ENCODE results near the gene PHF20. TPM values are rescaled to one million over a fixed set of nuclear protein-coding genes. Genes with fewer than 3 reads are reported as not detected.

PHF20 gene
- total RNA-seq, 2 experiments from 2014 or later, result 42.7 to 48.3 TPM

DNA sequence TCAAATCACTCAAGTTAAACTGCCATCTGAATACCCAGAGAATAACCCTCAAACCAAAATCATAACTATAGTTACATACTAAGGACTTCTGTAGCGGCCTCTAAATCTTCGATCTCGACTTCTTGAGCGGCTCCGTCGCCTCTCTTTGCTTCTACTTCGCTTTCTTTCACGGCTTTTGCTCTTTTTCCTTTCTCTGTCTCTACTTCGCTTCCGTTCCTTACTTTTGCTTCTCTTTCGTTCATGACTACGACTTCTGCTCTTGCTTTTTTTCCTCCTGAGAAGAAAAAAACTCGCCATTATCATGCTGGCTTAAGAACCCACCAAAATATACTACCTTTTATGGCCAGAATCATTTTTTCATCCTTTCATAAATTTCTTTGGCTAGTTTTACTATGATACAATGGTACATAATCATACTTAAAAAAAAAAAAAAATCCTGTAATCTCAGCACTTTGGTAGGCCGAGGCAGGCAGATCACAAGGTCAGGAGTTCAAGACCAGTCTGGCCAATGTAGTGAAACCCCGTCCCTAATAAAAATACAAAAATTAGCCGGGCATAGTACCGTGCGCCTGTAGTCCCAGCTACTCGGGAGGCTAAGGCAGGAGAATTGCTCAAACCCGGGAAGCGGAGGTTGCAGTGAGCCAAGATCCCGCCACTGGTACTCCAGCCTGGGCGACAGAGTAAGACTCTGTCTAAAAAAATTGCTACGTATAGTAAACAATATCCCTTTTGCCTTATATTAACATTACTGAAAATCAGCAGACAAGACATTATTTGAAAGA lies 39.8 kb upstream of the PHF20 start:
- Mint-ChIP-seq H3K27me3 (no peaks in the 10 kb centered on the region), H3K4me1 (peaks cover 45% of the 10 kb centered on the region), H3K36me3 (ENCODE audit: low read depth) (peaks cover 71% of the 10 kb centered on the region), H3K4me3 (no peak overlapping the region), H3K9me3 (no peaks in the 10 kb centered on the region), H3K27ac (no peak overlapping the region)
- ChIA-PET POLR2A (interaction anchor here (1.0 to 17.5 kb wide), 5 partner anchors 7 to 39 kb away, joined by 3 to 503 read pairs (median 44); partner anchors contain the start of genes NFS1, PHF20, RBM39 and ROMO1), CTCF (interaction anchor here (1.4 kb wide), 1 partner anchor 12 kb away, joined by 4 read pairs; no protein-coding TSS in a partner anchor)
- DNase-seq, result no peak

- peaks cover 46% of the 10 kb centered on the region for H3K4me1 Mint-ChIP-seq
- DNase-seq, result no peak
- no peaks in the 10 kb centered on the region for H3K9me3 Mint-ChIP-seq
- peaks cover 75% of the 10 kb centered on the region for H3K36me3 Mint-ChIP-seq (ENCODE audit: low read depth)
- no peak overlapping the region for H3K4me3 Mint-ChIP-seq
- no peak overlapping the region for H3K27ac Mint-ChIP-seq
- ChIA-PET CTCF (no interaction called here), POLR2A (interaction anchor here (1.0 to 17.5 kb wide), 3 partner anchors 9 to 22 kb away, joined by 3 to 503 read pairs (median 106); partner anchors contain the start of genes NFS1, RBM39 and ROMO1)
- no peaks in the 10 kb centered on the region for H3K27me3 Mint-ChIP-seq
These were observed 39.2 kb upstream of the PHF20 start for GRCh38 chr20:35732644-35732982.

GRCh38 chr20:35734374-35734773 lies 37.4 kb upstream of the PHF20 start:
- no peaks in the 10 kb centered on the region for H3K27me3 Mint-ChIP-seq
- no peak overlapping the region for H3K27ac Mint-ChIP-seq
- DNase-seq, result no peak
- H3K36me3 Mint-ChIP-seq (ENCODE audit: low read depth), result peaks cover 83% of the 10 kb centered on the region
- no peak overlapping the region for H3K4me3 Mint-ChIP-seq
- no peaks in the 10 kb centered on the region for H3K9me3 Mint-ChIP-seq
- POLR2A ChIA-PET, result interaction anchor here (1.2 to 17.5 kb wide), 8 partner anchors 8 to 279 kb away, joined by 3 to 516 read pairs (median 10); partner anchors contain the start of genes CEP250, NFS1, PHF20 and RBM39
- H3K4me1 Mint-ChIP-seq, result peaks cover 61% of the 10 kb centered on the region
- CTCF ChIA-PET, result interaction anchor here (1.0 to 1.9 kb wide), 3 partner anchors 9 to 25 kb away, joined by 3 to 6 read pairs (median 3); no protein-coding TSS in a partner anchor

DNA sequence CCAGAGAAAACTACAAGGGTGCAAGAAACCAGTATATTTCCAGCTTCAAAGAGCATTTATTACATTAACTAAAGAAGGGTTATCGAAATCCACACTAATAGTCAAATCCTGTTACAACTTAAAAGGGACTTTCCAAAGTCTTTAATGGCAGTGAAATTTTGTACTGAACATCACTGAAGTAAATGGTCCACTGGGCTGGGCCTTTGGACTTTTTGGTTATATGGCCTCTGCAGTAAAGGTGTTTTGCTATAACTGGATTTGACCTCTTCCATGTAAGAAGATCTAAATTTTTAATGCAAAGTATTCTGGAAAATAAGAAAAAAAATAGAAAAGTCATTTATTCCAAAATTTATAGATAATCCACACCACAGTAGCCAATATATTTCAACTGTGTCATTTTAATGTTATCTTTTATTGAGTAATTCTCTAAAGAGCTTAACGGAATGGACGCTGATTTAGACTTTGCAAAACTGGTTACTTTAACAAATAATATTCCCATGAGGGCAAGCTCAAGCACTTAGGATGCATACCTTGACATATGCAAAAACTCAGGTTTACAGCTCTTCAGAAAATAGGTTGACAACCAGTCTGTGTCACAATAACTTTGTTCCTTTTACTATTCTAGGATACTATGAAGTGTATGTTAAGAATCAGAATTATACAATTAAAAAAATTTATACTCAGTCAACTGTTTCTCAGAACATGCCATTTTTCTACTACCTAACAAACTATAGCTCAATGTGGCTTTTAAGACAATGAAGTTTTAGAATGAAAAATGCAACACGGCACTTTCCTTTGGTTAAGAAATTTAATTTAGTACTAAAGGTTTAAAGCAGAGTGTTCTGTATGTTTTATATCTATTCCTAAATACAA lies 36.8 kb upstream of the PHF20 start:
- Mint-ChIP-seq H3K4me3 (no peak overlapping the region), H3K4me1 (peaks cover 64% of the 10 kb centered on the region), H3K9me3 (no peaks in the 10 kb centered on the region), H3K27me3 (no peaks in the 10 kb centered on the region), H3K27ac (no peak overlapping the region), H3K36me3 (ENCODE audit: low read depth) (peaks cover 83% of the 10 kb centered on the region)
- ChIA-PET POLR2A (interaction anchor here (1.2 to 17.5 kb wide), 9 partner anchors 8 to 280 kb away, joined by 3 to 516 read pairs (median 7); partner anchors contain the start of genes CEP250, NFS1, PHF20 and RBM39), CTCF (interaction anchor here (1.0 to 1.9 kb wide), 4 partner anchors 10 to 26 kb away, joined by 3 to 6 read pairs (median 3); no protein-coding TSS in a partner anchor)
- no peak for DNase-seq

- H3K4me3 Mint-ChIP-seq, result peak overlapping the region; percentile 22
- no peaks in the 10 kb centered on the region for H3K9me3 Mint-ChIP-seq
- DNase-seq, result no peak
- POLR2A ChIA-PET, result interaction anchor here (1.7 to 17.5 kb wide), 7 partner anchors 7 to 245 kb away, joined by 6 to 516 read pairs (median 15); partner anchors contain the start of genes NFS1, PHF20, RBM39 and ROMO1
- CTCF ChIA-PET, result interaction anchor here (1.0 to 1.9 kb wide), 2 partner anchors 10 to 26 kb away, joined by 3 to 6 read pairs; no protein-coding TSS in a partner anchor
- peaks cover 65% of the 10 kb centered on the region for H3K4me1 Mint-ChIP-seq
- H3K27me3 Mint-ChIP-seq, result no peaks in the 10 kb centered on the region
- H3K27ac Mint-ChIP-seq, result peak overlapping the region; percentile 25
- peaks cover 81% of the 10 kb centered on the region for H3K36me3 Mint-ChIP-seq (ENCODE audit: low read depth)
These were observed 35.9 kb upstream of the PHF20 start for GRCh38 chr20:35735826-35736470.

DNA sequence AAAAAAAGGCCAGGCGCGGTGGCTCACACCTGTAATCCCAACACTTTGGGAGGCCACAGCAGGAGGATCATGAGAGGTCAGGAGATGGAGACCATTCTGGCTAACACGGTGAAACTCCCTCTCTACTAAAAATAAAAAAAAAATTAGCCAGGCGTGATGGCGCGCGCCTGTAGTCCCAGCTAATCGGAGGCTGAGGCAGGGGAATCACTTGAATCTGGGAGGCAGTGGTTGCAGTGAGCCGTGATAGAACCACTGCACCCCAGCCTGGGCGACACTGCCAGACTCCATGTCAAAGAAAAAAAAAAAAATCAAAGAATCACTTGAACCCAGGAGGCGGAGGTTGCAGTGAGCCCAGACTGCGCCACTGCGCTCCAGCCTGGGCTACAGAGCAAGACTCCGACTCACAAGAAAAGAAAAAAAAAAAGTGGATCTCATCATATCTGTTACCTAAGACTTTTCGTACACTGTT lies 33.9 kb upstream of the PHF20 start:
- Mint-ChIP-seq H3K27ac (peak overlapping the region; percentile 16), H3K9me3 (no peaks in the 10 kb centered on the region), H3K4me3 (peak overlapping the region; percentile 21), H3K4me1 (peaks cover 55% of the 10 kb centered on the region), H3K36me3 (ENCODE audit: low read depth) (peaks cover 76% of the 10 kb centered on the region), H3K27me3 (no peaks in the 10 kb centered on the region)
- ChIA-PET POLR2A (interaction anchor here (1.5 to 17.5 kb wide), 4 partner anchors 9 to 120 kb away, joined by 5 to 516 read pairs (median 290); partner anchors contain the start of genes NFS1, PHF20, ROMO1 and SPAG4), CTCF (interaction anchor here (0.6 to 0.8 kb wide), 2 partner anchors 19 to 146 kb away, joined by 3 read pairs; no protein-coding TSS in a partner anchor)
- no peak for DNase-seq

- H3K27me3 Mint-ChIP-seq, result no peaks in the 10 kb centered on the region
- H3K27ac Mint-ChIP-seq, result no peak overlapping the region
- H3K9me3 Mint-ChIP-seq, result no peaks in the 10 kb centered on the region
- CTCF ChIA-PET, result interaction anchor here (0.9 to 2.1 kb wide), 5 partner anchors 9 to 216 kb away, joined by 3 to 18 read pairs (median 7); partner anchors contain the start of gene SCAND1
- POLR2A ChIA-PET, result interaction anchor here (1.2 to 17.5 kb wide), 6 partner anchors 10 to 284 kb away, joined by 3 to 516 read pairs (median 60); partner anchors contain the start of genes NFS1, PHF20, ROMO1 and SCAND1
- peaks cover 72% of the 10 kb centered on the region for H3K36me3 Mint-ChIP-seq (ENCODE audit: low read depth)
- peaks cover 55% of the 10 kb centered on the region for H3K4me1 Mint-ChIP-seq
- peak overlapping the region; percentile 21 for H3K4me3 Mint-ChIP-seq
- no peak for DNase-seq
These were observed 33.2 kb upstream of the PHF20 start for GRCh38 chr20:35738410-35739179.

GRCh38 chr20:35739294-35740163 lies 32.3 kb upstream of the PHF20 start:
- Mint-ChIP-seq H3K9me3 (no peaks in the 10 kb centered on the region), H3K36me3 (ENCODE audit: low read depth) (peaks cover 63% of the 10 kb centered on the region), H3K4me3 (peak overlapping the region; percentile 98), H3K27ac (peak overlapping the region; percentile 78), H3K27me3 (no peaks in the 10 kb centered on the region), H3K4me1 (peaks cover 54% of the 10 kb centered on the region)
- CTCF ChIA-PET, result interaction anchor here (0.5 to 2.1 kb wide), 15 partner anchors 9 to 1303 kb away, joined by 3 to 18 read pairs (median 3); partner anchors contain the start of genes PHF20 and SCAND1
- no peak for DNase-seq
- POLR2A ChIA-PET, result interaction anchor here (0.6 to 17.5 kb wide), 10 partner anchors 10 to 285 kb away, joined by 3 to 516 read pairs (median 16); partner anchors contain the start of genes NFS1, PHF20, ROMO1 and SCAND1

DNA sequence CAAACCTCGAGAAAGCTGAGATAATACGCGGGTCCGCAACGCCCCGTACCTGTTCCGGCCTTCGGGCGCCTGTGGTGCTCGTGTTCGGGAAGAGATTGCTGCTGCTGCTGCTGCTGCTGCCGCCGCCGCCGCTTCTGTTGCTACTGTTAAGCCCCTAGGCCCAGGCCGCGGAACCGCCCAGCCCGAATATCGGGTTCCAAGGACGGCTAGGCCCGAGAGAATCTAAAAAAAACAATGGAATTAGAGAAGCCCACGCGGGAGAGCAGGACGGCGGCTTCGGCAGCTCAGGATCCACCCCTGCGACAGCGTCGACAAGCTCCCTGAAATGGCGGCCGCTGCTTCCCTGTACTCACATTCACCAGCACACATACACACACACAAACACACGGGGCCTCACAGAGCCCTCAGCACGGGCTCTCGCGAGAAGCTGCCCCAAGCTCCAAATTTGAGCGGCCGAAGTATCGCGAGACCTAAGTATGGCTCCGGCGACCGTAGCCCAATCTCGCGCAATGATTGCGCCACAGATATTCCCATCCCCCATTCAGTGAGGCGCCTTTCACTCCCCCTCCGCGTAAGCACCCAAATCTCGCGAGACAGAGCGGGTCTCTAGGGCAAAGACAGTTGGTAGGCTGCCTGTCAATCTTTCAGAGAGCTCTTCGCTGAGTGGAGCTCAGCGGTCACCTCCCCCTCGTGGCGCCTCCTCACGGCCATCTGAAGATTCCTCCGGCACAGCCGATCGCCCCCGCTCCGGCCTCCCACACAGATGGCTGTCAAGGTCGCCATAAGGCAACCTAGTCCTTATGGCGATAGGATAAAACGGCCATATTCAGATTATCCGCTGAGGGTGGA lies 29.7 kb upstream of the PHF20 start, which contains the start of gene RBM39:
TSS of gene RBM39 (minus strand) at position 369 of the 849 bp plus-strand sequence. CDS start 1,386 bp downstream, outside the sequence.
- Mint-ChIP-seq H3K9me3 (no peaks in the 10 kb centered on the region), H3K27me3 (no peaks in the 10 kb centered on the region), H3K4me1 (peaks cover 43% of the 10 kb centered on the region), H3K4me3 (peak within 1 kb of the TSS; percentile 98), H3K27ac (peak within 1 kb of the TSS; percentile 99), H3K36me3 (ENCODE audit: low read depth) (peaks cover 48% of the 10 kb centered on the region)
- CTCF ChIA-PET, result interaction anchor here (0.6 to 3.1 kb wide), 15 partner anchors 18 to 288 kb away, joined by 3 to 71 read pairs (median 5); partner anchors contain the start of genes PHF20, SCAND1 and SPAG4
- peak; percentile 100 for DNase-seq
- POLR2A ChIA-PET, result interaction anchor here (0.7 to 17.5 kb wide), 58 partner anchors 9 to 1437 kb away, joined by 3 to 516 read pairs (median 5); partner anchors contain the start of genes CEP250, CPNE1, DSN1 and DYNLRB1

All from activated CD4-positive, alpha-beta memory T cell treated with anti-CD3 and anti-CD28 coated beads, Interleukin-2, amount 10 ng/mL, durations not matched to agents 7 days and 5 days (primary cell).